ENCODE data around the gene AMH.

- TF ChIP-seq POLR2A (IDR thresholded peaks at IDR 0.05) (no peak), CTCF (IDR thresholded peaks at IDR 0.05) (no peak)
These were observed 45.7 kb downstream of the AMH start for GRCh38 chr19:2294687-2295335.

Data from upper lobe of left lung (tissue), 4 donors.